Endothelial cell (in vitro differentiated cells): ENCODE data around the gene CTNNA2. TPM values are rescaled to one million over a fixed set of nuclear protein-coding genes. Genes with fewer than 3 reads are reported as not detected.

ENCODE experiments used
- DNase-seq: peaks from one replicate; pipeline ENCODE4 v3.0.0; 2021; ENCODE audit warnings: low spot score
- H3K27ac Mint-ChIP-seq: one replicate; pipeline ENCODE4 v1.8.0; 2021; ENCODE audit warnings: mixed read lengths, inconsistent platforms; ENCODE audit not compliant: unreplicated experiment
- H3K27me3 Mint-ChIP-seq: one replicate; pipeline ENCODE4 v1.8.0; 2021; ENCODE audit warnings: mild to moderate bottlenecking, moderate library complexity, mixed read lengths, inconsistent platforms; ENCODE audit not compliant: unreplicated experiment
- H3K36me3 Mint-ChIP-seq: one replicate; pipeline ENCODE4 v1.8.0; 2021; ENCODE audit warnings: mild to moderate bottlenecking, low read depth, mixed read lengths, inconsistent platforms; ENCODE audit not compliant: unreplicated experiment
- H3K4me1 Mint-ChIP-seq: one replicate; pipeline ENCODE4 v1.8.0; 2021; ENCODE audit warnings: mild to moderate bottlenecking, mixed read lengths, inconsistent platforms; ENCODE audit not compliant: unreplicated experiment
- H3K4me3 Mint-ChIP-seq: one replicate; pipeline ENCODE4 v1.8.0; 2021; ENCODE audit warnings: mild to moderate bottlenecking, mixed read lengths, inconsistent platforms; ENCODE audit not compliant: unreplicated experiment
- H3K9me3 Mint-ChIP-seq: one replicate; pipeline ENCODE4 v1.8.0; 2021; ENCODE audit warnings: mixed read lengths, inconsistent platforms; ENCODE audit not compliant: unreplicated experiment
- total RNA-seq: library from RNA; stranded (reverse); fragmentation: NEBNext Ultra II Directional; extraction: Animal tissue kit (Norgen Biotek cat#: 25700); gene quantifications from one replicate; pipeline ENCODE4 v1.2.1, GENCODE V29; 2021; ENCODE audit not compliant: unreplicated experiment
- TF ChIP-seq, protein P1 (sequence below): fragments of 200-600 bp; sonication (generic); IDR thresholded peaks from one replicate; pipeline ENCODE4 v1.5.0; 2021; ENCODE audit warnings: antibody characterized with exemption; ENCODE audit not compliant: unreplicated experiment

The CTNNA2 gene
- total RNA-seq, 1 donor from 2014 or later, result 4.7 TPM

- H3K4me1 Mint-ChIP-seq, result no peaks in the 10 kb centered on the region
- no peak overlapping the region for H3K27ac Mint-ChIP-seq
- H3K9me3 Mint-ChIP-seq, result no peaks in the 10 kb centered on the region
- DNase-seq, result no peak
- H3K27me3 Mint-ChIP-seq, result peaks cover 4% of the 10 kb centered on the region
- H3K4me3 Mint-ChIP-seq, result no peak overlapping the region
- H3K36me3 Mint-ChIP-seq, result no peaks in the 10 kb centered on the region
- TF ChIP-seq, protein P1, sequence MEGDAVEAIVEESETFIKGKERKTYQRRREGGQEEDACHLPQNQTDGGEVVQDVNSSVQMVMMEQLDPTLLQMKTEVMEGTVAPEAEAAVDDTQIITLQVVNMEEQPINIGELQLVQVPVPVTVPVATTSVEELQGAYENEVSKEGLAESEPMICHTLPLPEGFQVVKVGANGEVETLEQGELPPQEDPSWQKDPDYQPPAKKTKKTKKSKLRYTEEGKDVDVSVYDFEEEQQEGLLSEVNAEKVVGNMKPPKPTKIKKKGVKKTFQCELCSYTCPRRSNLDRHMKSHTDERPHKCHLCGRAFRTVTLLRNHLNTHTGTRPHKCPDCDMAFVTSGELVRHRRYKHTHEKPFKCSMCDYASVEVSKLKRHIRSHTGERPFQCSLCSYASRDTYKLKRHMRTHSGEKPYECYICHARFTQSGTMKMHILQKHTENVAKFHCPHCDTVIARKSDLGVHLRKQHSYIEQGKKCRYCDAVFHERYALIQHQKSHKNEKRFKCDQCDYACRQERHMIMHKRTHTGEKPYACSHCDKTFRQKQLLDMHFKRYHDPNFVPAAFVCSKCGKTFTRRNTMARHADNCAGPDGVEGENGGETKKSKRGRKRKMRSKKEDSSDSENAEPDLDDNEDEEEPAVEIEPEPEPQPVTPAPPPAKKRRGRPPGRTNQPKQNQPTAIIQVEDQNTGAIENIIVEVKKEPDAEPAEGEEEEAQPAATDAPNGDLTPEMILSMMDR, result no peak
Observed at GRCh38 chr2:79920512-79921076, 407.7 kb downstream of the CTNNA2 start.

DNA sequence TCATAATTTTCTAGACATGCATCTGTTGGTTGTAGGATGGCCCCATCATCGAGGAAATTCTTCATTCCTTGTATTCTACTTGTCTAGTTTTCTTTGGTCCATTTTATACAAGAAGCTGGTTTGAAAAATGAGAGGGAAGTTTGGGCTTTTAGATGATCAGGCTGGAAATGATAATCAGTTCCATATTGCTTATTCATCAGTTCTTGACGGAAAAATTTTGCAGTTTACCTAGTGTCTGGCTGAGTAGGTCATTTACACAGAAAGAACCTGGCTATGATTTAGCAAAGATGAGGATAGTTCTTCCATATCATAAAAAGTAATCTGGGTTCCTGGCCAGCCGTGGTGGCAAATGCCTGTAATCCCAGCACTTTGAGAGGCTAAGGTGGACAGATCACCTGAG is 416.8 kb downstream of the CTNNA2 start:
- no peaks in the 10 kb centered on the region for H3K9me3 Mint-ChIP-seq
- DNase-seq, result no peak
- H3K4me1 Mint-ChIP-seq, result no peaks in the 10 kb centered on the region

GRCh38 chr2:79935046-79935732 is 422.3 kb downstream of the CTNNA2 start:
- Mint-ChIP-seq H3K9me3 (no peaks in the 10 kb centered on the region), H3K27me3 (peaks cover 2% of the 10 kb centered on the region), H3K27ac (peak overlapping the region; percentile 90), H3K4me1 (no peaks in the 10 kb centered on the region), H3K36me3 (no peaks in the 10 kb centered on the region), H3K4me3 (peak overlapping the region; percentile 51)
- DNase-seq, result no peak
- TF ChIP-seq, protein P1, result no peak

More for the DNA sequence above, 416.8 kb downstream of the CTNNA2 start:
- no peaks in the 10 kb centered on the region for H3K27me3 Mint-ChIP-seq
- no peaks in the 10 kb centered on the region for H3K36me3 Mint-ChIP-seq
- no peak overlapping the region for H3K4me3 Mint-ChIP-seq
- TF ChIP-seq, protein P1, result no peak
- no peak overlapping the region for H3K27ac Mint-ChIP-seq

DNA sequence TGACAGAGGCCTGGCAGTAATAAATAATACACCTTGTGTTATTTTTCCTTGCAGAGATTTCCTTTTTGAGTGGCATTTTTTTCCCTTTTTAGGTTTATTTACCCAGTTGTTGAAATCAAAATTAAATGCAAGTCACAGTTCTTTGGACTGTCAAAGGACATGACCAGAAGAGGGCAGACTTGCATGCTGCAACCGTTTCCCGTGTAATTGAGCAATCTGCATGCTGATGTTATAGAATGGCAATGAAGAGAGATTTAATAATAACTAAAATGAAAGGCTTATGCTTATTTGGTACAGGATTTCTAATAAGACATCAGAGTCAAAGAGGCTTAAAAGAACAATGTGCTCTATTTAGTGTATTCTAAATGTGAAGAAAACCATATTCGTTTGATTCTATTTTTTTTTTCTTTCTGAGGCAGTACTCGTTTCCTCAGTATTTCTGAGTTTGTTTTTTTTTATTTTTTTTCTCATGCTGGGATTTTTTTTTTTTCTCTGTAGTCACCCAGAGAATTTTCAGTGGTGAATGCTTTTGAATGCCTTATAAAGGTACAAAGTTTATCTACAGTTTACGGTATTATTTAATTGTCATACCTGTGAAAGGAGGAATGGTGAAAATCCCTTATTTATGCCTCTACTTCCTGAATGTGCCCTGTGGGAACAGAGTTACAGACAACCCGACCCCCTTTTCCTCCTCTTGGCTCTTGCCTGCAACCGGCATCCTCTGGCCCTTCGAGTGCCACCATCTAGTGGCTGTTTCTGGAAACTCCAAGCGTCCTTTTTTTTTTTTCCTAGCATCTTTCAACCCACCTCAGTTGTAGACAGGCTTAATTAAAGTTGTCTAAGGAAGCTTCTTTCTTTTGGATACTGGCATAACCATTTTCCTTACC is 423.2 kb downstream of the CTNNA2 start:
- peak overlapping the region; percentile 90 for H3K27ac Mint-ChIP-seq
- peak; percentile 60 for DNase-seq
- no peaks in the 10 kb centered on the region for H3K4me1 Mint-ChIP-seq

More for the DNA sequence above, 423.2 kb downstream of the CTNNA2 start:
- Mint-ChIP-seq H3K9me3 (no peaks in the 10 kb centered on the region), H3K36me3 (no peaks in the 10 kb centered on the region), H3K27me3 (peaks cover 2% of the 10 kb centered on the region), H3K4me3 (peak overlapping the region; percentile 77)
- TF ChIP-seq, protein P1, result peak; percentile 31
